ENCODE data around the gene RYR3.

The RYR3 gene

GRCh38 chr15:33310481-33311311 lies at the start of gene RYR3:
RYR3 (plus strand) TSS chr15:33310967; CDS start chr15:33311046, 79 bp downstream.
- DNase-seq (ENCODE audit: low read depth) = no peak

GRCh38 chr15:33262306-33262705 lies 48.5 kb upstream of the RYR3 start:
- no peak for DNase-seq (ENCODE audit: low read depth)

GRCh38 chr15:33277689-33278088 lies 33.1 kb upstream of the RYR3 start:
- no peak for DNase-seq (ENCODE audit: low read depth)

GRCh38 chr15:33278816-33279612 lies 31.8 kb upstream of the RYR3 start:
- peak; percentile 83 for DNase-seq (ENCODE audit: low read depth)

GRCh38 chr15:33279613-33280205 lies 31.1 kb upstream of the RYR3 start:
- peak; percentile 17 for DNase-seq (ENCODE audit: low read depth)

- no peak for DNase-seq (ENCODE audit: low read depth)
Observed at GRCh38 chr15:33282226-33283020, 28.3 kb upstream of the RYR3 start.

- DNase-seq (ENCODE audit: low read depth) = no peak
Observed at GRCh38 chr15:33283576-33283975, 27.2 kb upstream of the RYR3 start.

- DNase-seq (ENCODE audit: low read depth) = no peak
Observed at GRCh38 chr15:33284336-33284735, 26.4 kb upstream of the RYR3 start.

GRCh38 chr15:33292717-33293307 lies 18.0 kb upstream of the RYR3 start:
- no peak for DNase-seq (ENCODE audit: low read depth)

- DNase-seq (ENCODE audit: low read depth) = no peak
Observed at GRCh38 chr15:33293713-33294334, 16.9 kb upstream of the RYR3 start.

GRCh38 chr15:33296050-33296449 lies 14.7 kb upstream of the RYR3 start:
- DNase-seq (ENCODE audit: low read depth) = no peak

- DNase-seq (ENCODE audit: low read depth) = no peak
Observed at GRCh38 chr15:33296856-33297255, 13.9 kb upstream of the RYR3 start.

- DNase-seq (ENCODE audit: low read depth) = no peak
Observed at GRCh38 chr15:33298631-33299030, 12.1 kb upstream of the RYR3 start.

- DNase-seq (ENCODE audit: low read depth) = no peak
Observed at GRCh38 chr15:33304924-33305323, 5.8 kb upstream of the RYR3 start.

GRCh38 chr15:33309602-33310276 lies 1.0 kb upstream of the RYR3 start:
- DNase-seq (ENCODE audit: low read depth) = no peak

GRCh38 chr15:33311312-33311971 lies 675 bp downstream of the RYR3 start:
- DNase-seq (ENCODE audit: low read depth) = no peak

GRCh38 chr15:33313491-33313890 lies 2.7 kb downstream of the RYR3 start:
- DNase-seq (ENCODE audit: low read depth) = no peak

GRCh38 chr15:33314069-33314468 lies 3.3 kb downstream of the RYR3 start:
- no peak for DNase-seq (ENCODE audit: low read depth)

- no peak for DNase-seq (ENCODE audit: low read depth)
Observed at GRCh38 chr15:33315044-33315443, 4.3 kb downstream of the RYR3 start.

- no peak for DNase-seq (ENCODE audit: low read depth)
Observed at GRCh38 chr15:33317896-33318295, 7.1 kb downstream of the RYR3 start.
